ENCODE results near the gene PDZK1IP1. TPM values are rescaled to one million over a fixed set of nuclear protein-coding genes. Genes with fewer than 3 reads are reported as not detected.
A peak's percentile ranks its signal among the peaks of the same experiment; 100 is the strongest.

PDZK1IP1 gene
- total and polyA plus RNA-seq, 2 of the 4 experiments (the other 2 are of a cell fraction) = not detected

DNA sequence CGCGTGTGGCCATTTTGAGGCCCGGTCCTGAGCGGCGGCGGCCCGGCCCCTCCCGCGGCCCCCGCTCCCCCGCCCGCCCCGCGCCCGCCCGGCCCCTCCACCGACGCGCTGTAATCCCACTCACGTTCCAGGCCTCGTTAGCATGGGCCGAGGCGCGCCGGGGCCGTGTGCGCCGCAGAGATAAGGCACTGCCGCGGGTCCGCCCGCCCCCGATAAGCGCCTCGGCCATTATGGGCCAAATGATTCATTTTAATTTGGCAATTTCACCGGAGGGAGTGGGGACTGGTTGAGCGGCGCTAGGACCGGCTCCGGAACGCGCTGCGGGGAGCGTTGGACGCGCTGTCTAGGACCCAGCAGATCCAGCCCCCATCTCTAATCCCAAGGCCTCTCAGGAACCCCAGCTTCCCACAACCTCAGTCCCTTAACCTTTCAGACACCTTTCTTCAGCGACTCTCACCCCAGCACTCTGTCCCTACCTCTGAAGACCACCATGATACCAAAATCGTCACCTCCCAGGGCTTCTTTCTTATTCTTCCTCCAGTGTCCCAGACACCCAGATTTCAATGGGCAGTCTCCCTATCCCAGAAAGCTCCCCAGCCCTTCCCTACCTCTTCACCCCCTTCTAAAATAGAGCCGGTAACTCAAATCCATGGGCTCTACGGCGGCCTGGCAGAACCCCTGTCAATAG, 42.5 kb upstream of the PDZK1IP1 start, which contains the start of gene TAL1:
TSS of gene TAL1 (minus strand) at position 39 of the 688 bp plus-strand sequence. CDS start 6,337 bp downstream, outside the sequence.
- H3K18ac ChIP-seq (ENCODE audit: low read depth, low read length) = no peak within 1 kb of the TSS
- peak within 1 kb of the TSS; percentile 52 for H2AK9ac ChIP-seq (replicated peaks; ENCODE audit: low read depth, low read length, poor library complexity)
- peaks cover 3% of the 10 kb centered on the region; the same call in 1 of the 2 replicates for H3K4me1 ChIP-seq (ENCODE audit: control insufficient read depth, insufficient read depth, low read length)
- no TSS peak for BruUV-seq (replicated peaks)
- in situ Hi-C loops (cut with MboI; ENCODE audit: low sequenced_read_pairs) = no loop called here
- ChIA-PET CTCF (no interaction called here), POLR2A (ENCODE audit: unreplicated experiment) (no interaction called here)
- no peak within 1 kb of the TSS for H3K14ac ChIP-seq (replicated peaks; ENCODE audit: low read depth, low read length)
- intact Hi-C loops (cut with micrococcal nuclease) = no loop called here
- H2BK120ac ChIP-seq (ENCODE audit: low read depth, low read length) = no peak within 1 kb of the TSS
- dilution Hi-C loops (cut with HindIII; ENCODE audit: low sequenced_read_pairs, unreplicated experiment) = no loop called here
- peaks cover 14% of the 10 kb centered on the region for H3K9me3 ChIP-seq (ENCODE audit: control insufficient read depth, insufficient read depth, low read length)
- no peak within 1 kb of the TSS for H4K5ac ChIP-seq (ENCODE audit: low read depth, low read length)
- no peak within 1 kb of the TSS for H3K9ac ChIP-seq (ENCODE audit: low read depth, low read length)
- no peaks in the 10 kb centered on the region for H3K79me1 ChIP-seq (ENCODE audit: low read depth in 1 of 2, low read length in 2 of 2)
- WGBS, 2 experiments (ENCODE audit: extremely low coverage in 2 of 2, insufficient read length in 1 of 2) = 5% methylated on average over 15 of the region's 51 CpGs; no CpG with 5 or more reads in 1 of the 2 experiments
- no peak within 1 kb of the TSS for H4K8ac ChIP-seq (ENCODE audit: low read depth in 2 of 2, low read length in 2 of 2)
- peak within 1 kb of the TSS; percentile 82 for H3K23ac ChIP-seq (ENCODE audit: low read depth, low read length)
- ATAC-seq (ENCODE audit: low read depth) = peak; percentile 21; the same call in 1 of the 2 replicates
- H2BK20ac ChIP-seq (ENCODE audit: low read depth, low read length) = no peak within 1 kb of the TSS
- peaks cover 11% of the 10 kb centered on the region; the same call in 1 of the 2 replicates for H4K20me1 ChIP-seq (ENCODE audit: insufficient read depth, low read length)
- no peak within 1 kb of the TSS for H3K4ac ChIP-seq (ENCODE audit: low read depth, low read length)
- H2AK5ac ChIP-seq (ENCODE audit: low read depth, low read length) = no peak within 1 kb of the TSS
- peak within 1 kb of the TSS; percentile 55 for H2AFZ ChIP-seq (replicated peaks; ENCODE audit: low read length, poor library complexity)
- H2BK15ac ChIP-seq (ENCODE audit: low read depth, low read length) = no peak within 1 kb of the TSS
- no peak within 1 kb of the TSS for H2BK5ac ChIP-seq (ENCODE audit: low read depth, low read length, poor library complexity, severe bottlenecking)
- no peak for DNase-seq
- no peak for TF ChIP-seq RFX5 (IDR thresholded peaks at IDR 0.05; ENCODE audit: low read depth, low read length)
- TF ChIP-seq USF2 (IDR thresholded peaks at IDR 0.05; ENCODE audit: low read depth, low read length) = no peak
- TF ChIP-seq, protein P1, sequence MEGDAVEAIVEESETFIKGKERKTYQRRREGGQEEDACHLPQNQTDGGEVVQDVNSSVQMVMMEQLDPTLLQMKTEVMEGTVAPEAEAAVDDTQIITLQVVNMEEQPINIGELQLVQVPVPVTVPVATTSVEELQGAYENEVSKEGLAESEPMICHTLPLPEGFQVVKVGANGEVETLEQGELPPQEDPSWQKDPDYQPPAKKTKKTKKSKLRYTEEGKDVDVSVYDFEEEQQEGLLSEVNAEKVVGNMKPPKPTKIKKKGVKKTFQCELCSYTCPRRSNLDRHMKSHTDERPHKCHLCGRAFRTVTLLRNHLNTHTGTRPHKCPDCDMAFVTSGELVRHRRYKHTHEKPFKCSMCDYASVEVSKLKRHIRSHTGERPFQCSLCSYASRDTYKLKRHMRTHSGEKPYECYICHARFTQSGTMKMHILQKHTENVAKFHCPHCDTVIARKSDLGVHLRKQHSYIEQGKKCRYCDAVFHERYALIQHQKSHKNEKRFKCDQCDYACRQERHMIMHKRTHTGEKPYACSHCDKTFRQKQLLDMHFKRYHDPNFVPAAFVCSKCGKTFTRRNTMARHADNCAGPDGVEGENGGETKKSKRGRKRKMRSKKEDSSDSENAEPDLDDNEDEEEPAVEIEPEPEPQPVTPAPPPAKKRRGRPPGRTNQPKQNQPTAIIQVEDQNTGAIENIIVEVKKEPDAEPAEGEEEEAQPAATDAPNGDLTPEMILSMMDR (conservative IDR thresholded peaks at IDR 0.05; ENCODE audit: low read depth, low read length) = no peak
- no peak for TF ChIP-seq RAD21 (IDR thresholded peaks at IDR 0.05; ENCODE audit: low read length)
- no peak for TF ChIP-seq NFE2L2 (IDR thresholded peaks at IDR 0.05; ENCODE audit: low read depth, low read length)
- TF ChIP-seq CHD1 (IDR thresholded peaks at IDR 0.05; ENCODE audit: low read depth, low read length) = no peak
- H3K36me3 ChIP-seq (ENCODE audit: control insufficient read depth, insufficient read depth, low read length) = no peaks in the 10 kb centered on the region
- no peak within 1 kb of the TSS; the same call in 1 of the 2 replicates for H3K4me3 ChIP-seq (ENCODE audit: insufficient read depth, low read depth, low read length)
- no peaks in the 10 kb centered on the region; the same call in 1 of the 2 replicates for H3K9me1 ChIP-seq (ENCODE audit: insufficient read depth, low read length)
- peak within 1 kb of the TSS; percentile 78 for H3K4me2 ChIP-seq (ENCODE audit: low read depth, low read length)
- peaks cover 89% of the 10 kb centered on the region for H3K27me3 ChIP-seq (ENCODE audit: control insufficient read depth, insufficient read depth, low read length)
- no peak within 1 kb of the TSS for H4K91ac ChIP-seq (ENCODE audit: insufficient read depth, low read depth, low read length)
- H3K56ac ChIP-seq (ENCODE audit: extremely low read depth, insufficient read depth, low read length) = no peak within 1 kb of the TSS
- H3K27ac ChIP-seq (ENCODE audit: insufficient read depth, low read length) = no peak within 1 kb of the TSS
